Right lung (tissue), 5 donors: ENCODE measurements around the gene LPAR5. TPM values are rescaled to one million over a fixed set of nuclear protein-coding genes. Genes with fewer than 3 reads are reported as not detected.

Source experiments
- polyA plus RNA-seq, 5 donors: library from polyadenylated mRNA; unstranded; fragments of 120-200 nt; gene quantifications; one replicate each; pipeline versions ENCODE4 v1.2.1 to v1.2.3, GENCODE V29; 2013; ENCODE audit warnings: inconsistent platforms in 1 of 5, low replicate concordance in 1 of 5; ENCODE audit not compliant: insufficient read length in 5 of 5, insufficient read depth in 1 of 5

LPAR5 gene
- polyA plus RNA-seq, 5 donors, result 1.3 to 2.1 (median 1.3) TPM

Other genes with a start within 250 kb of the LPAR5 start
- 1 to 10 TPM; 1.2 to 2.9 (median 1.7) TPM for gene CD27, start 191.0 kb downstream of the LPAR5 start, polyA plus RNA-seq
- 10 to 100 TPM; 16.6 to 26.9 (median 20.3) TPM for gene TAPBPL, start 183.9 kb downstream of the LPAR5 start, polyA plus RNA-seq
- gene VAMP1, start 165.3 kb downstream of the LPAR5 start, polyA plus RNA-seq, result 10 to 100 TPM; 16.0 to 23.2 (median 19.1) TPM
- gene MRPL51, start 142.7 kb downstream of the LPAR5 start, polyA plus RNA-seq, result 100 to 1,000 TPM; 145 to 169 (median 167) TPM
- 10 to 100 TPM; 51.0 to 88.5 (median 61.7) TPM for gene NCAPD2, start 141.9 kb downstream of the LPAR5 start, polyA plus RNA-seq
- 1,000 to 10,000 TPM; 1,481 to 1,953 (median 1,592) TPM for gene GAPDH, start 101.4 kb downstream of the LPAR5 start, polyA plus RNA-seq
- gene IFFO1, start 79.9 kb downstream of the LPAR5 start, polyA plus RNA-seq, result 10 to 100 TPM; 12.9 to 24.3 (median 18.4) TPM
- 10 to 100 TPM; 18.2 to 36.6 (median 24.3) TPM for gene NOP2, start 67.7 kb downstream of the LPAR5 start, polyA plus RNA-seq
- gene CHD4, start 28.6 kb downstream of the LPAR5 start, polyA plus RNA-seq, result 100 to 1,000 TPM; 196 to 268 (median 221) TPM
- gene ACRBP, start 11.5 kb upstream of the LPAR5 start, polyA plus RNA-seq, result 1 to 10 TPM; 5.5 to 7.4 (median 6.5) TPM
- gene ING4, start 27.2 kb upstream of the LPAR5 start, polyA plus RNA-seq, result 100 to 1,000 TPM in 3 of 5 donors, 10 to 100 TPM in 2; 89.5 to 116 (median 109) TPM
- gene ZNF384, start 53.4 kb upstream of the LPAR5 start, polyA plus RNA-seq, result 10 to 100 TPM; 79.4 to 98.5 (median 86.1) TPM
- 10 to 100 TPM in 1 of 5 donors, 1 to 10 TPM in 4; 5.2 to 10.4 (median 6.7) TPM for gene PIANP, start 64.9 kb upstream of the LPAR5 start, polyA plus RNA-seq
- gene COPS7A, start 88.1 kb upstream of the LPAR5 start, polyA plus RNA-seq, result 10 to 100 TPM; 48.4 to 59.1 (median 56.3) TPM
- 100 to 1,000 TPM; 147 to 203 (median 179) TPM for gene MLF2, start 117.2 kb upstream of the LPAR5 start, polyA plus RNA-seq
- 1,000 to 10,000 TPM in 1 of 5 donors, 100 to 1,000 TPM in 4; 621 to 1,050 (median 719) TPM for gene PTMS, start 130.4 kb upstream of the LPAR5 start, polyA plus RNA-seq
- 1 to 10 TPM; 1.3 to 2.9 (median 1.7) TPM for gene LAG3, start 136.6 kb upstream of the LPAR5 start, polyA plus RNA-seq
- gene CD4, start 153.6 kb upstream of the LPAR5 start, polyA plus RNA-seq, result 100 to 1,000 TPM in 1 of 5 donors, 10 to 100 TPM in 4; 73.5 to 108 (median 89.3) TPM
- gene GPR162, start 185.9 kb upstream of the LPAR5 start, polyA plus RNA-seq, result 10 to 100 TPM in 4 of 5 donors, 1 to 10 TPM in 1; 7.1 to 17.0 (median 12.1) TPM
- gene P3H3, start 192.4 kb upstream of the LPAR5 start, polyA plus RNA-seq, result 10 to 100 TPM; 14.5 to 40.9 (median 21.7) TPM
- gene GNB3, start 205.0 kb upstream of the LPAR5 start, polyA plus RNA-seq, result 1 to 10 TPM; 3.5 to 8.4 (median 6.0) TPM
- gene CDCA3, start 215.3 kb upstream of the LPAR5 start, polyA plus RNA-seq, result 10 to 100 TPM; 23.4 to 69.1 (median 38.0) TPM
- gene USP5, start 216.2 kb upstream of the LPAR5 start, polyA plus RNA-seq, result 10 to 100 TPM; 46.9 to 65.2 (median 53.2) TPM
- 100 to 1,000 TPM; 420 to 565 (median 460) TPM for gene TPI1, start 231.6 kb upstream of the LPAR5 start, polyA plus RNA-seq
- gene SPSB2, start 237.3 kb upstream of the LPAR5 start, polyA plus RNA-seq, result 10 to 100 TPM in 1 of 5 donors, 1 to 10 TPM in 4; 4.1 to 17.1 (median 5.6) TPM